SK-N-SH treated with all-trans-retinoic acid at 6 μM for 48 hours (cell line): ENCODE measurements around the gene METTL21A.
A peak's percentile ranks its signal among the peaks of the same experiment; 100 is the strongest.

Experiments used
- ATAC-seq: fragments of 200-7000 bp; cut with Tn5 transposase; 3 replicates; pipeline ENCODE4 v1.9.1; 2020; ENCODE audit warnings: mild to moderate bottlenecking, moderate library complexity
- ARNTL ChIP-seq: fragments of 450-650 bp; formaldehyde crosslinking; IDR thresholded peaks from 2 replicates; pipeline ENCODE4 v1.5.0; 2020; ENCODE audit warnings: low read depth, mild to moderate bottlenecking, moderate library complexity, borderline replicate concordance
- BACH2 ChIP-seq: fragments of 250-450 bp; sonication (Bioruptor Pico); IDR thresholded peaks from 2 replicates; pipeline ENCODE4 v1.9.0; 2021; ENCODE audit warnings: mild to moderate bottlenecking, borderline replicate concordance
- CREB5 ChIP-seq: fragments of 250-450 bp; sonication (Bioruptor Pico); IDR thresholded peaks from 2 replicates; pipeline ENCODE4 v1.5.1; 2020; ENCODE audit warnings: low read depth, mild to moderate bottlenecking, moderate library complexity
- CSDC2 ChIP-seq: fragments of 250-450 bp; sonication (Bioruptor Pico); IDR thresholded peaks from 2 replicates; pipeline ENCODE4 v1.5.0; 2020; ENCODE audit warnings: mild to moderate bottlenecking, moderate library complexity
- CSRNP3 ChIP-seq: fragments of 250-450 bp; sonication (Bioruptor Pico); IDR thresholded peaks from 2 replicates; pipeline ENCODE4 v1.5.1; 2021; ENCODE audit warnings: mild to moderate bottlenecking, moderate library complexity
- ESRRG ChIP-seq: fragments of 250-450 bp; sonication (Bioruptor Pico); IDR thresholded peaks from 2 replicates; pipeline ENCODE4 v1.6.1; 2021; ENCODE audit warnings: mild to moderate bottlenecking
- GLIS3 ChIP-seq: fragments of 250-450 bp; sonication (Bioruptor Pico); IDR thresholded peaks from 2 replicates; pipeline ENCODE4 v1.5.0; 2020; ENCODE audit warnings: mild to moderate bottlenecking, moderate library complexity
- ISL1 ChIP-seq: fragments of 250-450 bp; sonication (Bioruptor Pico); IDR thresholded peaks from 2 replicates; pipeline ENCODE4 v2.1.2; 2022; ENCODE audit warnings: mild to moderate bottlenecking, moderate library complexity
- OSR1 ChIP-seq: fragments of 250-450 bp; sonication (Bioruptor Pico); IDR thresholded peaks from 2 replicates; pipeline ENCODE4 v1.8.0; 2022; ENCODE audit warnings: moderate library complexity, mild to moderate bottlenecking, inconsistent platforms
- PATZ1 ChIP-seq: fragments of 250-450 bp; sonication (Bioruptor Pico); IDR thresholded peaks from 2 replicates; pipeline ENCODE4 v1.8.0; 2020; ENCODE audit warnings: mild to moderate bottlenecking, moderate library complexity, borderline replicate concordance
- POU6F1 ChIP-seq: fragments of 250-450 bp; sonication (Bioruptor Pico); IDR thresholded peaks from 2 replicates; pipeline ENCODE4 v1.8.0; 2021; ENCODE audit warnings: low read depth, mild to moderate bottlenecking, moderate library complexity, borderline replicate concordance
- PPARA ChIP-seq: fragments of 250-450 bp; sonication (Bioruptor Pico); IDR thresholded peaks from 2 replicates; pipeline ENCODE4 v1.5.0; 2020; ENCODE audit warnings: mild to moderate bottlenecking, borderline replicate concordance
- RARB ChIP-seq: fragments of 250-450 bp; sonication (Bioruptor Pico); IDR thresholded peaks from 2 replicates; pipeline ENCODE4 v1.8.0; 2021; ENCODE audit warnings: mild to moderate bottlenecking, moderate library complexity
- SNAI2 ChIP-seq: fragments of 250-450 bp; sonication (Bioruptor Pico); IDR thresholded peaks from 2 replicates; pipeline ENCODE4 v1.5.0; 2020; ENCODE audit warnings: mild to moderate bottlenecking, moderate library complexity
- TCF4 ChIP-seq: fragments of 250-450 bp; sonication (Bioruptor Pico); IDR thresholded peaks from 2 replicates; pipeline ENCODE4 v1.8.0; 2021; ENCODE audit warnings: mild to moderate bottlenecking, moderate library complexity, borderline replicate concordance
- ZC3H10 ChIP-seq: fragments of 250-450 bp; sonication (Bioruptor Pico); IDR thresholded peaks from 2 replicates; pipeline ENCODE4 v1.5.1; 2021; ENCODE audit warnings: mild to moderate bottlenecking, moderate library complexity
- ZFP3 ChIP-seq: fragments of 250-450 bp; sonication (Bioruptor Pico); IDR thresholded peaks from 2 replicates; pipeline ENCODE4 v1.5.0; 2020; ENCODE audit warnings: mild to moderate bottlenecking, moderate library complexity
- ZFP30 ChIP-seq: fragments of 450-650 bp; formaldehyde crosslinking; IDR thresholded peaks from 2 replicates; pipeline ENCODE4 v1.5.0; 2022; ENCODE audit warnings: mild to moderate bottlenecking, moderate library complexity
- ZNF565 ChIP-seq: fragments of 450-650 bp; formaldehyde crosslinking; conservative IDR thresholded peaks from 2 replicates; pipeline ENCODE4 v1.5.0; 2020; ENCODE audit warnings: low read depth, mild to moderate bottlenecking, moderate library complexity
- ZNF70 ChIP-seq: fragments of 450-650 bp; formaldehyde crosslinking; IDR thresholded peaks from 2 replicates; pipeline ENCODE4 v1.5.0; 2020; ENCODE audit warnings: mild to moderate bottlenecking, moderate library complexity
- ZNF8 ChIP-seq: fragments of 450-650 bp; formaldehyde crosslinking; IDR thresholded peaks from 2 replicates; pipeline ENCODE4 v1.5.0; 2020; ENCODE audit warnings: mild to moderate bottlenecking, moderate library complexity

Gene METTL21A

GRCh38 chr2:207589143-207589542 is 36.1 kb downstream of the METTL21A start:
- no peak for ATAC-seq
- TF ChIP-seq ESRRG (CRISPR knock-in tag): no peak
- TF ChIP-seq CSDC2 (CRISPR knock-in tag): no peak
- TF ChIP-seq GLIS3: no peak
- no peak for TF ChIP-seq OSR1 (CRISPR knock-in tag)
- no peak for TF ChIP-seq RARB (CRISPR knock-in tag)
- TF ChIP-seq ZNF70 (CRISPR knock-in tag): no peak
- no peak for TF ChIP-seq ZNF565 (CRISPR knock-in tag)
- TF ChIP-seq ARNTL (CRISPR knock-in tag): no peak
- no peak for TF ChIP-seq PPARA (CRISPR knock-in tag)
- TF ChIP-seq ZC3H10 (CRISPR knock-in tag): no peak
- no peak for TF ChIP-seq ZNF8
- no peak for TF ChIP-seq POU6F1
- TF ChIP-seq TCF4 (CRISPR knock-in tag): no peak
- no peak for TF ChIP-seq BACH2
- no peak for TF ChIP-seq CSRNP3

GRCh38 chr2:207587305-207587704 is 37.9 kb downstream of the METTL21A start:
- ATAC-seq: no peak
- TF ChIP-seq POU6F1 (no peak), ZFP3 (CRISPR knock-in tag) (no peak), SNAI2 (CRISPR knock-in tag) (no peak)

- TF ChIP-seq POU6F1: no peak
- TF ChIP-seq ZFP30: no peak
- TF ChIP-seq PATZ1 (CRISPR knock-in tag): no peak
- TF ChIP-seq ZNF565 (CRISPR knock-in tag): no peak
- no peak for TF ChIP-seq ISL1
- no peak for ATAC-seq
Observed at GRCh38 chr2:207584952-207585351, 40.2 kb downstream of the METTL21A start.

- ATAC-seq: peak; percentile 61
Observed at GRCh38 chr2:207571370-207571769, 53.8 kb downstream of the METTL21A start.

More at GRCh38 chr2:207571370-207571769, 53.8 kb downstream of the METTL21A start:
- TF ChIP-seq CREB5 (CRISPR knock-in tag) (no peak), ISL1 (peak; percentile 19; the same call in 1 of the 2 replicates)
